Endothelial cell of umbilical vein (primary cell): ENCODE results near the gene PLSCR2. TPM values are rescaled to one million over a fixed set of nuclear protein-coding genes. Genes with fewer than 3 reads are reported as not detected.

Source experiments
- BruUV-seq: library from RNA; stranded (reverse); fragments of 400-500 nt; replicated peaks from 2 replicates; lab custom pipeline; 2021; lab: Mats Ljungman, UMichigan
- CTCF ChIA-PET: fragments of 300-600, 350-600 bp; sonication (Branson Sonifier 250); formaldehyde crosslinking; loops from one replicate; lab custom pipeline; 2021; ENCODE audit warnings: antibody characterized with exemption, inconsistent platforms; lab: Charles Lee
- POLR2A ChIA-PET: fragments of 300-600, 350-600 bp; sonication (Branson Sonifier 250); formaldehyde crosslinking; loops from one replicate; lab custom pipeline; 2021; ENCODE audit warnings: antibody characterized with exemption, inconsistent platforms; lab: Charles Lee
- DNase-seq: peaks from one replicate; pipeline ENCODE4 v3.0.0-alpha.2; 2011; ENCODE audit warnings: low read depth, low spot score
- FAIRE-seq: peaks from 2 replicates; lab custom pipeline; 2011; peaks lifted over from hg19 to GRCh38; lab: Jason Lieb, UNC
- H2AFZ ChIP-seq: 2 replicates; pipeline ENCODE4 v1.6.0; 2012; ENCODE audit warnings: low read depth, low read length, control low read depth, inconsistent platforms
- H3K27ac ChIP-seq: 2 replicates; pipeline ENCODE4 v1.5.1; 2011; ENCODE audit warnings: low read depth, mild to moderate bottlenecking, control low read depth, low read length, moderate library complexity; ENCODE audit not compliant: insufficient read depth
- H3K27me3 ChIP-seq, 2 experiments: 2 replicates each; pipeline versions ENCODE4 v1.6.0 to v1.6.1; 2011; ENCODE audit warnings: low read length in 2 of 2, mixed read lengths in 1 of 2; ENCODE audit not compliant: control insufficient read depth in 2 of 2, insufficient read depth in 2 of 2
- H3K36me3 ChIP-seq, 2 experiments: 2 replicates in 1 of 2; 3 replicates in 1 of 2; pipeline ENCODE4 v1.5.1; 2011; ENCODE audit warnings: low read length in 2 of 2, mild to moderate bottlenecking in 1 of 2, moderate library complexity in 1 of 2; ENCODE audit not compliant: control insufficient read depth in 2 of 2, insufficient read depth in 2 of 2; ENCODE audit errors: extremely low read depth in 1 of 2
- H3K4me1 ChIP-seq: 3 replicates; pipeline ENCODE4 v1.5.1; 2011; ENCODE audit warnings: mild to moderate bottlenecking, low read length; ENCODE audit not compliant: control insufficient read depth, insufficient read depth; ENCODE audit errors: extremely low read depth
- H3K4me2 ChIP-seq: 2 replicates; pipeline ENCODE4 v1.6.1; 2011; ENCODE audit warnings: low read length, control low read depth, mixed read lengths; ENCODE audit not compliant: insufficient read depth
- H3K4me3 ChIP-seq, 3 experiments: fragments of 200-600 bp in 1 of 3; sonication (generic), shearing (Covaris generic) in 1 of 3; replicated peaks in 1 of 3; 2 replicates each; pipeline ENCODE4 v1.5.1; 2011 to 2016; ENCODE audit warnings: control low read depth in 3 of 3, low read length in 3 of 3, mild to moderate bottlenecking in 2 of 3, inconsistent platforms in 1 of 3, low read depth in 1 of 3, moderate library complexity in 1 of 3; ENCODE audit not compliant: insufficient read depth in 1 of 3
- H3K79me2 ChIP-seq: 2 replicates; pipeline ENCODE4 v1.6.0; 2012; ENCODE audit warnings: low read length, inconsistent platforms; ENCODE audit not compliant: control insufficient read depth, insufficient read depth
- H3K9ac ChIP-seq: replicated peaks from 2 replicates; pipeline ENCODE3; 2011; ENCODE audit warnings: low read length, control low read depth; ENCODE audit not compliant: insufficient read depth; ENCODE audit errors: extremely low read depth
- H3K9me1 ChIP-seq: replicated peaks from 3 replicates; pipeline ENCODE4 v1.6.0; 2011; ENCODE audit warnings: mild to moderate bottlenecking, low read length; ENCODE audit not compliant: control insufficient read depth, insufficient read depth; ENCODE audit errors: extremely low read depth
- H3K9me3 ChIP-seq: replicated peaks from 2 replicates; pipeline ENCODE4 v1.5.1; 2012; ENCODE audit warnings: low read length, inconsistent platforms; ENCODE audit not compliant: control insufficient read depth, insufficient read depth
- H4K20me1 ChIP-seq: replicated peaks from 2 replicates; pipeline ENCODE3; 2011; ENCODE audit warnings: mild to moderate bottlenecking, low read length; ENCODE audit not compliant: control insufficient read depth, insufficient read depth; ENCODE audit errors: extremely low read depth
- EZH2 ChIP-seq: IDR thresholded peaks from 2 replicates; pipeline ENCODE4 v1.6.1; 2012; ENCODE audit warnings: borderline replicate concordance, low read depth, mild to moderate bottlenecking, moderate library complexity, low read length, inconsistent platforms; ENCODE audit not compliant: severe bottlenecking
- FOS ChIP-seq: IDR thresholded peaks from 2 replicates; pipeline ENCODE4 v1.6.1; 2011; ENCODE audit warnings: mild to moderate bottlenecking, low read length, moderate library complexity, borderline replicate concordance; ENCODE audit not compliant: insufficient read depth
- JUN ChIP-seq: IDR thresholded peaks from 2 replicates; pipeline ENCODE4 v1.6.1; 2011; ENCODE audit warnings: borderline replicate concordance, low read depth; ENCODE audit not compliant: insufficient read length, insufficient read depth
- MAX ChIP-seq: IDR thresholded peaks from 2 replicates; pipeline ENCODE4 v1.6.1; 2011; ENCODE audit not compliant: insufficient read depth, insufficient read length
- MYC ChIP-seq: IDR thresholded peaks from one replicate; pipeline ENCODE4 v1.6.1; 2011; ENCODE audit warnings: mild to moderate bottlenecking, low read depth, low read length
- POLR2A ChIP-seq: IDR thresholded peaks from 2 replicates; pipeline ENCODE4 v1.6.1; 2012; ENCODE audit warnings: low read depth, mild to moderate bottlenecking, control low read depth, low read length
- dilution Hi-C: fragments of 300-500 bp; cut with MboI; formaldehyde crosslinking; loops from one replicate; pipeline ENCODE4 v1.15.0; 2019; ENCODE audit warnings: low sequenced_read_pairs; ENCODE audit not compliant: extremely low pct_ligation_motif_present
- intact Hi-C: fragments of 100-400 bp; cut with micrococcal nuclease; formaldehyde crosslinking; loops from one replicate; pipeline ENCODE4 v1.10.0; 2022
- polyA plus RNA-seq, 4 experiments: library from polyadenylated mRNA; depleted of rRNA in 3 of 4; stranded (reverse) in 3 of 4; unstranded in 1 of 4; fragments of >200 nt; gene quantifications; 2 replicates each; pipeline versions ENCODE4 v1.2.1 to v1.2.3, GENCODE V29; 2011 to 2012; ENCODE audit warnings: missing spikeins in 1 of 4
- total RNA-seq: library from RNA; stranded (reverse); gene quantifications from 2 replicates; pipeline ENCODE4 v1.2.3, GENCODE V29; 2021

PLSCR2 gene
- total and polyA plus RNA-seq, 2 donors (not counting 3 experiments of a cell fraction or from before 2014, with no cell fraction given), result not detected

DNA sequence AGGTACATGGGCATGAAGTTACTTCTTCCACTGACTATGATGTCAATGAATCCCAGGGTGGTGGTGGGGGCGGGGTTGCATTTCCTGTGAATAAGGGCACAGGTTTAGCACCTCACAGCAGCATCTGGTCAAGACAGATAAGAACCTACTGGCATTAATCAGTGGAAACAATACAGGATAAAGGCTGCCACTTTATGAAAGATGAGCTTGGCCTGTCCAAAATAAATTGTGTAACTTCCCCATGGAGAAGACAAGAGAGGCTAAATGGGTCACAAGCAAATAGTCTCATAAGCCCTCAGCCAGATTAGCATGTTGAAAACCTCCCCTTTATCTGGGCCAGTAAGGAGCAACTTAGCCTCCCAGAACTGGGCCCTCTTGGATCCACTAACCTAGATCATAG, 27.4 kb upstream of the PLSCR2 start:
- POLR2A ChIA-PET, result no interaction called here

GRCh38 chr3:146496251-146496650, 26.9 kb upstream of the PLSCR2 start:
- no peaks in the 10 kb centered on the region for H3K27me3 ChIP-seq
- no peaks in the 10 kb centered on the region for H3K9me1 ChIP-seq
- H3K36me3 ChIP-seq, result no peaks in the 10 kb centered on the region
- BruUV-seq, result no TSS peak
- no peaks in the 10 kb centered on the region for H3K9me3 ChIP-seq
- TF ChIP-seq EZH2 (no peak), POLR2A (no peak), JUN (no peak), MYC (no peak)
- H3K27ac ChIP-seq, result no peak overlapping the region
- DNase-seq (no peak), FAIRE-seq (no peak)
- H4K20me1 ChIP-seq, result no peaks in the 10 kb centered on the region
- intact Hi-C loops, result no loop called here
- ChIA-PET CTCF (no interaction called here), POLR2A (no interaction called here)
- no peak overlapping the region for H3K9ac ChIP-seq
- no peaks in the 10 kb centered on the region for H3K79me2 ChIP-seq
- no peak overlapping the region for H3K4me2 ChIP-seq
- H2AFZ ChIP-seq, result no peak overlapping the region
- H3K4me3 ChIP-seq, result no peak overlapping the region
- dilution Hi-C loops, result no loop called here
- H3K4me1 ChIP-seq, result no peaks in the 10 kb centered on the region

More for the DNA sequence above, 27.4 kb upstream of the PLSCR2 start:
- Histone ChIP-seq H3K27ac (no peak overlapping the region), H2AFZ (no peak overlapping the region), H3K27me3 (no peaks in the 10 kb centered on the region), H3K79me2 (no peaks in the 10 kb centered on the region), H3K4me1 (no peaks in the 10 kb centered on the region), H3K9ac (no peak overlapping the region), H4K20me1 (no peaks in the 10 kb centered on the region), H3K4me3 (no peak overlapping the region), H3K9me3 (no peaks in the 10 kb centered on the region), H3K4me2 (no peak overlapping the region), H3K36me3 (no peaks in the 10 kb centered on the region), H3K9me1 (no peaks in the 10 kb centered on the region)
- DNase-seq (no peak), FAIRE-seq (no peak)
- intact Hi-C loops (no loop called here), dilution Hi-C loops (no loop called here)
- TF ChIP-seq JUN (no peak), MAX (no peak), EZH2 (no peak), FOS (no peak), MYC (no peak)
- CTCF ChIA-PET, result no interaction called here
- no TSS peak for BruUV-seq
